CD4-positive, alpha-beta T cell treated with Interleukin-6 for 4 hours (primary cell): Measurements from ENCODE around the gene BRK1.
A peak's percentile ranks its signal among the peaks of the same experiment; 100 is the strongest.
"Not testable (repeated sequence)": the region's sequence is repeated elsewhere in the genome, so short reads cannot be mapped to it uniquely, and the experiment has no call there.

Experiments used
- DNase-seq: peaks from one replicate; pipeline ENCODE4 v3.0.0-alpha.2; 2020; ENCODE audit warnings: mixed read lengths

BRK1 gene

GRCh38 chr3:10149226-10149625 lies 33.8 kb downstream of the BRK1 start:
- no peak for DNase-seq

- no peak for DNase-seq
Measured at GRCh38 chr3:10150987-10151386, 35.5 kb downstream of the BRK1 start.

- no peak for DNase-seq
Measured at GRCh38 chr3:10154335-10155122, 39.1 kb downstream of the BRK1 start.

GRCh38 chr3:10155123-10155472 lies 39.6 kb downstream of the BRK1 start:
- no peak for DNase-seq

GRCh38 chr3:10155658-10156057 lies 40.2 kb downstream of the BRK1 start:
- no peak for DNase-seq

- DNase-seq = no peak
Measured at GRCh38 chr3:10157031-10157430, 41.6 kb downstream of the BRK1 start.

GRCh38 chr3:10158555-10158954 lies 43.1 kb downstream of the BRK1 start:
- not testable (repeated sequence) for DNase-seq

GRCh38 chr3:10160346-10160745 lies 44.9 kb downstream of the BRK1 start:
- DNase-seq = no peak

- DNase-seq = no peak
Measured at GRCh38 chr3:10160925-10161324, 45.5 kb downstream of the BRK1 start.

- no peak for DNase-seq
Measured at GRCh38 chr3:10162185-10162584, 46.7 kb downstream of the BRK1 start.

- not testable (repeated sequence) for DNase-seq
Measured at GRCh38 chr3:10164201-10164545, 48.7 kb downstream of the BRK1 start.

GRCh38 chr3:10164546-10165393 lies 49.3 kb downstream of the BRK1 start, which contains the start of gene IRAK2:
Gene IRAK2, plus strand, starts transcription at chr3:10164919. Its CDS starts 36 bp downstream, at chr3:10164955.
- DNase-seq = peak; percentile 72

- no peak for DNase-seq
Measured at GRCh38 chr3:10166213-10166604, 50.7 kb downstream of the BRK1 start.

GRCh38 chr3:10169000-10169496 lies 53.6 kb downstream of the BRK1 start:
- DNase-seq = no peak

- no peak for DNase-seq
Measured at GRCh38 chr3:10170915-10171478, 55.5 kb downstream of the BRK1 start.

GRCh38 chr3:10173095-10173925 lies 57.8 kb downstream of the BRK1 start:
- no peak for DNase-seq

GRCh38 chr3:10173926-10174435 lies 58.5 kb downstream of the BRK1 start:
- no peak for DNase-seq

GRCh38 chr3:10175334-10175733 lies 59.9 kb downstream of the BRK1 start:
- not testable (repeated sequence) for DNase-seq

GRCh38 chr3:10176150-10176549 lies 60.7 kb downstream of the BRK1 start:
- DNase-seq = not testable (repeated sequence)
